GM18870 (cell line): Measurements from ENCODE around the gene SKAP1.

Source experiments
- ATAC-seq: cut with Tn5 transposase; IDR thresholded peaks from one replicate; pipeline ENCODE4 v1.9.1; 2021; ENCODE audit warnings: moderate library complexity; ENCODE audit not compliant: unreplicated experiment

SKAP1 gene

GRCh38 chr17:48084932-48085331 is 345.1 kb downstream of the SKAP1 start:
- ATAC-seq = no peak
